ENCODE measurements around the gene P2RY14.

Gene P2RY14

GRCh38 chr3:151314137-151314536 is 35.8 kb upstream of the P2RY14 start:
- in situ Hi-C loops (cut with MboI; ENCODE audit: low sequenced_read_pairs, unreplicated experiment), result no loop called here
- no peak for TF ChIP-seq CTCF (IDR thresholded peaks at IDR 0.05; ENCODE audit: borderline replicate concordance, control extremely low read depth, extremely low read depth, insufficient read depth, missing control alignments)
- no peak for DNase-seq (ENCODE audit: low spot score)

GRCh38 chr3:151312972-151313371 is 34.6 kb upstream of the P2RY14 start:
- no peak for DNase-seq (ENCODE audit: low spot score)
- no peak for TF ChIP-seq CTCF (IDR thresholded peaks at IDR 0.05; ENCODE audit: borderline replicate concordance, control extremely low read depth, extremely low read depth, insufficient read depth, missing control alignments)
- in situ Hi-C loops (cut with MboI; ENCODE audit: low sequenced_read_pairs, unreplicated experiment), result no loop called here

- in situ Hi-C loops (cut with MboI; ENCODE audit: low sequenced_read_pairs, unreplicated experiment), result no loop called here
- no peak for DNase-seq (ENCODE audit: low spot score)
- no peak for TF ChIP-seq CTCF (IDR thresholded peaks at IDR 0.05; ENCODE audit: borderline replicate concordance, control extremely low read depth, extremely low read depth, insufficient read depth, missing control alignments)
These were observed 31.2 kb upstream of the P2RY14 start for GRCh38 chr3:151309566-151309965.

GRCh38 chr3:151307583-151308488 is 29.5 kb upstream of the P2RY14 start:
- TF ChIP-seq CTCF (IDR thresholded peaks at IDR 0.05; ENCODE audit: borderline replicate concordance, control extremely low read depth, extremely low read depth, insufficient read depth, missing control alignments), result no peak
- in situ Hi-C loops (cut with MboI; ENCODE audit: low sequenced_read_pairs, unreplicated experiment), result no loop called here
- no peak for DNase-seq (ENCODE audit: low spot score)

GRCh38 chr3:151307131-151307530 is 28.8 kb upstream of the P2RY14 start:
- in situ Hi-C loops (cut with MboI; ENCODE audit: low sequenced_read_pairs, unreplicated experiment), result no loop called here
- TF ChIP-seq CTCF (IDR thresholded peaks at IDR 0.05; ENCODE audit: borderline replicate concordance, control extremely low read depth, extremely low read depth, insufficient read depth, missing control alignments), result no peak
- no peak for DNase-seq (ENCODE audit: low spot score)

- in situ Hi-C loops (cut with MboI; ENCODE audit: low sequenced_read_pairs, unreplicated experiment), result no loop called here
- DNase-seq (ENCODE audit: low spot score), result no peak
- no peak for TF ChIP-seq CTCF (IDR thresholded peaks at IDR 0.05; ENCODE audit: borderline replicate concordance, control extremely low read depth, extremely low read depth, insufficient read depth, missing control alignments)
These were observed 27.9 kb upstream of the P2RY14 start for GRCh38 chr3:151306168-151306810.

Data from GM13976 (cell line).